ENCODE results near the gene FZD4.
A peak's percentile ranks its signal among the peaks of the same experiment; 100 is the strongest.
"Not testable (repeated sequence)": the region's sequence is repeated elsewhere in the genome, so short reads cannot be mapped to it uniquely, and the experiment has no call there.

Gene FZD4

DNA sequence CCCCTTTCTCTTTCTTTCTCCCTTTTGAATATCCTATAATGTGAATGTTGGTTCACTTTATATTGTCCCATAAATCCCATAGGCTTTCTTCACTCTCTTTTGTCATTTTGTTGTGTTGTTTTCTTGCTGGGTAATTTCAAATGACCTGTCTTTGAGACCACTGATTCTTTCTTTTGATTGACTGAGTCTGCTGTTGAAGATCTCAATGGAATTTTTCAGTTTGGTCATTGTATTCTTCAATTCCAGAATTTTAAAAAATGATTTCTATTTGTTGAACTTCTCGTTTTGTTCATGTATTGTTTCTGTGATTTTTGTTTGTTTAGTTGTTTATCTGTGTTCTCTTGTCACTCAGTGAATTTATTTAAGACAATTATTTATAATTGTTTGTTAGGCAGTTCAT, 17.5 kb upstream of the FZD4 start:
- DNase-seq: no peak

DNA sequence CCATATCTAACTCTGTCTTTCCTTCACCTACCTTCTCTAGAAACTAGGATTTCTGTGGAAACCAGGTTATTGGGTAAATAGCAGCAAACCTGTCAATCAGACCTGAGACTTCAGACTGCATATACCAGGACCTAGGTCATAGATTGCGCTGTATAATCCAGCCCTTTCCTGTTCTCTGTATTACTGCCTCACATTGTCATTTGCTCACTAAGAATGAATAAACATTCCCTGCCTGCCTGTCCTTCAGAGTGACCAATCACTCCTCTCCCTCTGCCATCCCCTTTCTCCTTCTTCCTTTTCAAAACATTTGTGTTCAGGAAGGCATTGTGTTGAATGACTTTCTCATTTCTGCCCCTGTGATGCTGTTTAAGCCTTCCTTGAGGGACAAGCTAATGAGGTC, 14.1 kb upstream of the FZD4 start:
- DNase-seq: no peak

- DNase-seq: not testable (repeated sequence)
These were observed 12.4 kb upstream of the FZD4 start for GRCh38 chr11:86967601-86968000.

DNA sequence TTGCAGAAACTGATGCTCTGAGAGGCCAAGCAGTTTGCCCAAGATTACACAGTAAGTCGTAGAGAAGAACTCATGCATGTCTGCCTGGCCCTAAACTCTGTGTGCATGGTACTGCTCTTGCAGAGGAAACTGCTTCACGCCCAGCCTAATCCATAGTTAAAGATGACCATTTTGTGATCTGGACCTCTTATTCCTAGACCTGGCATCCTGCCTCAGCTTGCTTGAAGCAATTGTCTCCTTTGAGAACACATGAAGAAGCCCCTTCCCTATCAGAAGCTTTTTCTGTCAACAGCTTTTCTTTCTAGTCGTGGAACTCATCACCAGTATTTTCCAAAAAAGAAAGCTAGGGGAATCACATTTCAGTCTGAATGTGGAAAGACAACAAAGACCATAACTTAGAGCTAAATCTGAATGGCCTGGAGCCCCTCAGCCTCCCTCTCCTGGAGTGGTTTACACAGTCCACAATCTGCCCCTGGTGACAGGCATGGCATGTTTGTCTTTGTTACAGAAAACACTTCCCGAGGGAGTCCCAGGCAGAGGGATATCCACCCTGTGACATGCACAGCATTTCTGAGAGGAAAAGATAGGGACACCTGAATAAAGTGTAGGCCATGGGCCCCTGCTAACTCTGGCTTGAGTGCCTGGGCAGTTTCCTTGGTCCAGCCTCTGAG, 2.9 kb upstream of the FZD4 start:
- DNase-seq: no peak

- no peak for DNase-seq
These were observed 1.7 kb upstream of the FZD4 start for GRCh38 chr11:86956905-86957195.

GRCh38 chr11:86955111-86955360, 159 bp downstream of the FZD4 start:
- no peak for DNase-seq

DNA sequence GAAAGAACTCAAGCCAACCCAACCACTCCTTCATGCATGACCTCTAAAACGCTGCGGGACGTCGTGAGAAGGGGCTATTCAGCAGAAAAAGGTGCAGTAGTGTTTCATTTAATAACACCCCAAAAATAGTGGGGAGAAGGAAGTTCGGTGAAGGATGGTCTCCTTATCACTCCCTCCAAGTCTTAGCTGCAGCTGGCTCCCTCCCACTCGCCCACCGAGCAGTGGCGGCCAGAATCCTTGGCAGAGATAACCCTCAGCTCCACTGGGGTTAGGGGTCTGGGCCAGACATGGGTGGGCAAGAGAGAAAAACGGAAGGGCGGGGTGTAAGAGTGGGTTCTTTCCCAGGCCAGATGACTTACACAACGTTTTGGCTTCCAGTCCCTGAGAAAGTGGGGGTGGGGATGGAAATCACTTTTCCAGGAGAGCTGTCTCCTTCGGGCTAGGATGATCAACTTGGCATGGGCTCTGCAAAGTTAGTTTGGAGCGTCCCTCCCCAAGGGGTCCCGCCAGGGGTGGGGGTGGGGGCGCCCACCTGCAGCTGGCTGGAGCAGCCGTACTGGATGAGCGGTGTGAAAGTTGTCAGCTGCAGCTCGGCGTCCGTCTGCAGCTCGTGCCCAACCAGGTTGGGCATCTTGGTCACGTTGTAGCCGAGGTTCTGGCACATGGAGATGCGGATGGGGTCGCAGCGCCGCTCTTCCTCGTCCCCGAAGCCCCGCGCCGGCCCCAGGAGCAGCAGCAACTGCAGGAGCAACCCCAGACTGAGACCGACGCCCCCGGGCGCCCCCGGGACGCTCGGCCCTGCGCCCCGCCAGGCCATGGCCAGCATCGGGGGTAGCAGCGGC, 705 bp downstream of the FZD4 start:
- DNase-seq: no peak

DNA sequence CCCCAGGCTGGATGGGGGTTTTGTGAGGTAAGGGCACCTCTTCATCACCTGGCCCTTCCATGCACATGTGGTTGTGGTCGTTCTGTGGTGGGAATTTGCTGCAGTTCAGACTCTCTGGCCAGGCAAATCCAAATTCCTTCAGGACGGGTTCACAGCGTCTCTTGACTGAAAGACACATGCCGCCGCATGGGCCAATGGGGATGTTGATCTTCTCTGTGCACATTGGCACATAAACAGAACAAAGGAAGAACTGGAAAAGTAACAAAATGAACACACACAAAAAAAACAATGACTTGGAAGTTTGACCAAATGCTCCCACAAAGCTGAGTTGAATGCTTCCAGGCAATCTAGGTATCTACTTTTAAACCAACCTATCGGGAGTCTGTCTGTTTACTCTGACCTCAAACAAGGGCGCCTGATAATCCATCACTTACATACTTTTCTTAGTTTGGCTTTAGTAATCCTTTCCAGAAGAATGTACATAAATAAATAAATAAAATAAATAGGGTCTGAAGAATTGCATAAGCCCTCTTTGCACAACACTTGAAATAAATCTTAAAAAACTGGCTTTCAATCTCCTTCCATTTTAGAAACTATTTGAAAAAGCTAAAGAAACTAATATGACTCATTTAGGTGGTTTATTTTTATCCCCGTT, 2.8 kb downstream of the FZD4 start:
- no peak for DNase-seq

GRCh38 chr11:86951706-86952105, 3.5 kb downstream of the FZD4 start:
- no peak for DNase-seq

DNA sequence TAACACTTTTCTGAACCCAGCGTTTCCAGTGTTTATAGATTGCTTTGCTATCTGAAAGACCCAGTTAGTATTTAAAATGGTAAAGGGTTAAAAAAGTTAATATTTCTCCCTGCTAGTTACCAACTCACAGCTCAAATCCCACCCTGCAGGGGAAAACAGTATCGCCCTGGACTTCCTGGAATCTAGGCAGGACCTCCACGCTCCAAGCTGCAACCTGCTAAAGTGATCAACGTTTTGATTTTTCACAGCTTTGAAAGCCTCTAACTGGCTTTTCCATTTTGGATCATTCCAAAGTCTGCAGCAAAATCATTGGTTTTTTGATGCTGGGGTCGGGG, 4.6 kb downstream of the FZD4 start:
- DNase-seq: no peak

DNA sequence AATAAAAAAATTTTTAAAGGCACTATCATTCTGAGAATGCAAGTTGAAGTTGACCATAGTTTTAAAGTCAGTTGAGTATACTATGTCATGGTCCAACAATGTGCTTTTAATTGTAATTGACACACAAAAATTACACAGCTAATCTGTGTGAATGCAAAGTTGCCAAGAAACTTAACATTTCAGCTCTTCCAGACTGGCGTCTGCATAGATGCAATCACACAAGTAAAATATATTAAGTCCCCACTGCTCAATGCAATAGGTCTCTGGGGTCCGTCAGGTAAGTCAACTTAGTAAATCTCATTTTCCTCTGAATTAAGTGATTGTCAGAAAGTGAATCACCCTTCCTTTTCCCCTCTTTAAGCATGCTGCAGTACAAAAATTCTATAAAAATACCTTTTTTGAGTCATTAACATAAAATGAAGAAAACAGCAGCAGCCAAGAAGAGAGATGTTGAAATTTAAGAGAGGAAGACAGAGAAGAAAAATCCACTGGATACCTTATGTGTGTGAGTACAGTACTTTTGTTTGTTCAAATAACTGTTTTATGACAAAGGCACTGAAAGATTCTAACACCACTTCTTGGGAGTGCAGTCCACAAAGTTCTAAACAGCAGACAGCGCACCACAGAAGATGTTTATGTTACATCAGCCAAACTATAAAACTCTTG, 5.1 kb downstream of the FZD4 start:
- no peak for DNase-seq

- no peak for DNase-seq
These were observed 6.5 kb downstream of the FZD4 start for GRCh38 chr11:86948733-86949132.

DNA sequence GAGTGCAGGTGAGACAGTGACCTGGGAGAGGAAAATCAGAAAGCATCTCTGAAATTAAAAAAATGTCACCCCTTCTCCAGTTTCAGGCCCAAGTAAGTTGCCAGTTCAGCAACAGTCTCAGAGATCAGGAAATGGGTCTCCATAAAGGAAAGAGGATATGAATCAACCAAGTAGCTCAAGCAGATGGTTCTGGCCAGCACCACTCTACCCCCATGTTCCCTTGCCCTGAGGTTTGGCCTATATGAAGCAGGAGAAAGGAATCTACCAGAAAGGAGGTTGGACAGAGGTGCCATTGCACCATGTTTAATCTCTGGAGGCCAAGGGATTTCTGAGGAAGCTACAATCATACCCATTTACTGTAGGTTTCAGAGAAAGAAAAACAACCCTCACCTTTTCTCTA, 7.7 kb downstream of the FZD4 start:
- no peak for DNase-seq

GRCh38 chr11:86943505-86943904, 11.7 kb downstream of the FZD4 start:
- not testable (repeated sequence) for DNase-seq

- DNase-seq: no peak
These were observed 13.2 kb downstream of the FZD4 start for GRCh38 chr11:86941871-86942599.

GRCh38 chr11:86941077-86941870, 13.9 kb downstream of the FZD4 start:
- no peak for DNase-seq

GRCh38 chr11:86940122-86940777, 14.9 kb downstream of the FZD4 start:
- DNase-seq: no peak

GRCh38 chr11:86938900-86939880, 16.0 kb downstream of the FZD4 start:
- peak; percentile 69 to 82 (median 70) for DNase-seq

GRCh38 chr11:86938203-86938899, 16.8 kb downstream of the FZD4 start:
- peak in 1 of 3 donors; percentile 10 for DNase-seq

All from suppressor macrophage treated with lipopolysaccharide for 1 hour (primary cell).